Measurements from ENCODE around the gene TCEA2. TPM values are rescaled to one million over a fixed set of nuclear protein-coding genes. Genes with fewer than 3 reads are reported as not detected.
A peak's percentile ranks its signal among the peaks of the same experiment; 100 is the strongest.

The TCEA2 gene
- total RNA-seq, 1 donor from 2014 or later: 123 TPM

DNA sequence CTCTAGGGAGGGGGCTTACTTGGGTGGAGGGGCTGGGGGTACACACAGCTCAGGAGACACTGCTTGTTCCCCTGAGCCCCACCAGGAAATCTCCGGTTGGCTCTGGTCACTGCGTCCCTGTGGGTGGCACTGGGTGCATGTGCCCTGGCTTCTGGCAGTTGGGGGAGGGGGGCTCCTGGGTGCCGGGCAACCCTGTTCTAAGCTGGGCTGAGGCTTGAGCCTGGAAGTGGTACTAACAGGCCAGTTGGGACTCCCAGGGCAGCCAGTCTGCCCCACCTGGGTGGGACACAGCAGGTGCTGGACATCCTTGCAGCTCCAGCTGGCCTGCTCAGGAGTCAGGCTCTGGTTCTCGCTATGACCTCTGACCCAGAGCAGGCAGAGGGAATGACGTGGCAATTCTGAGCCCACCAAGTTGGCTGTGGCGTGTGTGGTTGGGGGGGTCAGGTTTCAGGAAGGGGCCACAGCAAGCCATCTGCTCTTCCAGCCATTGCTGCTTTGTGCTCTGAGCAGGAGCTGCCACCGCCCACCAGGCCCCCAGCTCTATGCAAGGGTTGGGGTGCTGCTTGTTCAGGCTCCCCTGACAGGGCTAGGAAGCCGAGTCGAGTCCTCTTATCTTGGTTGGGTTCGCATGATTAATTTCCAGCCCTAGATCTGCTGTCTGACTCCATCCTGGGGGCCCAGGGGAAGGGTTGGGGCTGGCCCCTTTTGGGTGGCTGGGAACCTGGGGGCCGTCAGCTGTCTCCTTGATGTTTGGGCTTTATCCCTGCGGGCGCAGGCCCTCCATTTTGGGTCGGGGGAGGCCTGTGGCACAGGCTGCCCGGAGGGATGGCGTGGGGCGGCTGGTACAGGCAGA lies 26.4 kb upstream of the TCEA2 start:
- Mint-ChIP-seq H3K27me3 (ENCODE audit: unreplicated experiment) (peaks cover 17% of the 10 kb centered on the region), H3K4me1 (ENCODE audit: unreplicated experiment) (peaks cover 32% of the 10 kb centered on the region), H3K4me3 (ENCODE audit: unreplicated experiment) (no peak overlapping the region), H3K36me3 (ENCODE audit: low read depth, unreplicated experiment) (no peaks in the 10 kb centered on the region), H3K27ac (ENCODE audit: unreplicated experiment) (peak overlapping the region; percentile 52), H3K9me3 (ENCODE audit: unreplicated experiment) (no peaks in the 10 kb centered on the region)
- TF ChIP-seq, protein P1, sequence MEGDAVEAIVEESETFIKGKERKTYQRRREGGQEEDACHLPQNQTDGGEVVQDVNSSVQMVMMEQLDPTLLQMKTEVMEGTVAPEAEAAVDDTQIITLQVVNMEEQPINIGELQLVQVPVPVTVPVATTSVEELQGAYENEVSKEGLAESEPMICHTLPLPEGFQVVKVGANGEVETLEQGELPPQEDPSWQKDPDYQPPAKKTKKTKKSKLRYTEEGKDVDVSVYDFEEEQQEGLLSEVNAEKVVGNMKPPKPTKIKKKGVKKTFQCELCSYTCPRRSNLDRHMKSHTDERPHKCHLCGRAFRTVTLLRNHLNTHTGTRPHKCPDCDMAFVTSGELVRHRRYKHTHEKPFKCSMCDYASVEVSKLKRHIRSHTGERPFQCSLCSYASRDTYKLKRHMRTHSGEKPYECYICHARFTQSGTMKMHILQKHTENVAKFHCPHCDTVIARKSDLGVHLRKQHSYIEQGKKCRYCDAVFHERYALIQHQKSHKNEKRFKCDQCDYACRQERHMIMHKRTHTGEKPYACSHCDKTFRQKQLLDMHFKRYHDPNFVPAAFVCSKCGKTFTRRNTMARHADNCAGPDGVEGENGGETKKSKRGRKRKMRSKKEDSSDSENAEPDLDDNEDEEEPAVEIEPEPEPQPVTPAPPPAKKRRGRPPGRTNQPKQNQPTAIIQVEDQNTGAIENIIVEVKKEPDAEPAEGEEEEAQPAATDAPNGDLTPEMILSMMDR (IDR thresholded peaks at IDR 0.05; ENCODE audit: unreplicated experiment): no peak
- DNase-seq (ENCODE audit: low spot score): no peak

DNA sequence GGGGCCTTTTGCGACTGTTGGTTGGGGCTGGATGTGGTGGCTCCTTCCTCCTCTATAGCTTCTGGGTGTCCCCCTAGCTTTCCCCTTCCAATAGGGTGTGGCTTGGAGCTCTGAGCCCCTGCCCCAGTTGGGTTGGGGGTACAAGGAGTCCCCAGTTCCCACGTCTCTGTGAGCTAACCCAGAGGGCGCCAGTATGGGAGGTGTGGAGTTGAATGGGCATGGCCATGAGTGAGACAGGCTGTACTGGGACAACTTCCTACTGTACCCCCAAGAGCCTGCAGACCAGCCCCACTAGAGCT lies 25.9 kb upstream of the TCEA2 start:
- no peaks in the 10 kb centered on the region for H3K36me3 Mint-ChIP-seq (ENCODE audit: low read depth, unreplicated experiment)
- TF ChIP-seq, protein P1 (IDR thresholded peaks at IDR 0.05; ENCODE audit: unreplicated experiment): no peak
- no peak overlapping the region for H3K27ac Mint-ChIP-seq (ENCODE audit: unreplicated experiment)
- H3K4me1 Mint-ChIP-seq (ENCODE audit: unreplicated experiment): peaks cover 32% of the 10 kb centered on the region
- H3K9me3 Mint-ChIP-seq (ENCODE audit: unreplicated experiment): no peaks in the 10 kb centered on the region
- no peak for DNase-seq (ENCODE audit: low spot score)
- peak overlapping the region; percentile 90 for H3K4me3 Mint-ChIP-seq (ENCODE audit: unreplicated experiment)
- H3K27me3 Mint-ChIP-seq (ENCODE audit: unreplicated experiment): peaks cover 11% of the 10 kb centered on the region

DNA sequence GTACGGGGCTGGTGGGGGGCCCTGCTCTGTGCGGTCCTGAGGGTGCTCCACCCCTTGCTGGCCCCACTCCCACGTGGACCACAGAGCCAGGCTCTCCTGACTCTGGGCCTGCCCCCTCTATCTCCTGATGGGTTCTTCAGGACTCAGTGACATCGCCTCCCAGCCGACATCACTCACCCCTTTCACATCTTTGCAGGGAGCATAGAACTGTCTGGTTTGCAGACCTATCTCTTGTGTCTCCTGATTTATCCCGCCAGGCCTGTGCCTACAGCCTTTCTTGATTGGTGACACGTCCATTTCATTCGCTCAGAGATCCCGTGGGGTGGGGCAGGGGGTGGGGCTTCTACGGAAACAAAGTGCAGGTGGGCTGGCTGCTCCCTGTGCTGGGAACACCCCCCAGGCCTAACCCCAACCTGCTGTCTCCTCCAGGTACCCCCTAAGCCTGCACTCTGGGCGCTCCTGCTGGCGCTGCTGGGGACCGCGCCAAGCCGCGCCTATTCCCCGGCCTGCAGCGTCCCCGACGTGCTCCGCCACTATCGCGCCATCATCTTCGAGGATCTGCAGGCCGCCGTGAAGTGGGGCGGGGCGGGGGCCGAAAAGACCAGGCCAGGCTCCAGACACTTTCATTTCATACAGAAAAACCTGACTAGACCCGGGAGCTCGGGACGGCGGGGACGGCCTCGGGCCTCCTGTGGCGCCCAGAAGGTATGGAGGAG lies 25.3 kb upstream of the TCEA2 start:
- Mint-ChIP-seq H3K4me3 (ENCODE audit: unreplicated experiment) (peak overlapping the region; percentile 90), H3K4me1 (ENCODE audit: unreplicated experiment) (peaks cover 32% of the 10 kb centered on the region), H3K27me3 (ENCODE audit: unreplicated experiment) (peaks cover 11% of the 10 kb centered on the region), H3K36me3 (ENCODE audit: low read depth, unreplicated experiment) (no peaks in the 10 kb centered on the region), H3K27ac (ENCODE audit: unreplicated experiment) (peak overlapping the region; percentile 61), H3K9me3 (ENCODE audit: unreplicated experiment) (no peaks in the 10 kb centered on the region)
- DNase-seq (ENCODE audit: low spot score): no peak
- TF ChIP-seq, protein P1 (IDR thresholded peaks at IDR 0.05; ENCODE audit: unreplicated experiment): no peak

DNA sequence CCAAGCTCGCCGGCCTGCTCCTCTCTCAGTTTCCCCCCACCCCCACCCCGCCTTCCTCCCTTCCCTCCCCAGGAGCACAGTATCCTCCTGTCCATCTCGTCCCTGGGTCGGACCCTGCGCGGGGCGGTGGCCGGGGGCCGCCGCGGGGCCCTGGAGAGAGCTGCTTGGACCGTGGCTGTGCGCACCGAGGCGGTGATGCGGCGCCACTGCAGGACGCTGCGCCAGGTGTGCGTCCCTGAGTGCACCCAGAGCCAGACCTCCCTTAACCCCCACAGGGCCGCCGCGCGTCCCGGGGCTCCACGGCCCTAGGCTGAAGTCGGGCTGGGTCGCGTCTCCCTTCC lies 24.8 kb upstream of the TCEA2 start:
- no peaks in the 10 kb centered on the region for H3K36me3 Mint-ChIP-seq (ENCODE audit: low read depth, unreplicated experiment)
- no peak overlapping the region for H3K27ac Mint-ChIP-seq (ENCODE audit: unreplicated experiment)
- H3K4me3 Mint-ChIP-seq (ENCODE audit: unreplicated experiment): no peak overlapping the region
- TF ChIP-seq, protein P1 (IDR thresholded peaks at IDR 0.05; ENCODE audit: unreplicated experiment): no peak
- no peaks in the 10 kb centered on the region for H3K9me3 Mint-ChIP-seq (ENCODE audit: unreplicated experiment)
- DNase-seq (ENCODE audit: low spot score): no peak
- H3K4me1 Mint-ChIP-seq (ENCODE audit: unreplicated experiment): peaks cover 32% of the 10 kb centered on the region
- peaks cover 11% of the 10 kb centered on the region for H3K27me3 Mint-ChIP-seq (ENCODE audit: unreplicated experiment)
